GM08714 (cell line): Measurements from ENCODE around the gene SEMA7A.

Source experiments
- H3K4me3 ChIP-seq: fragments of 200-500 bp; sonication (Bioruptor generic); 2 replicates; pipeline ENCODE4 v1.5.1; 2014; ENCODE audit warnings: mild to moderate bottlenecking, low read length, inconsistent platforms
- ZNF274 ChIP-seq: IDR thresholded peaks from 2 replicates; pipeline ENCODE4 v1.6.1; 2012; ENCODE audit warnings: mild to moderate bottlenecking, low read depth, low read length

The SEMA7A gene

GRCh38 chr15:74381190-74381453 lies 52.6 kb downstream of the SEMA7A start:
- no peak overlapping the region for H3K4me3 ChIP-seq
- TF ChIP-seq ZNF274 = no peak

GRCh38 chr15:74380361-74381189 lies 53.2 kb downstream of the SEMA7A start:
- no peak for TF ChIP-seq ZNF274
- H3K4me3 ChIP-seq = no peak overlapping the region

GRCh38 chr15:74378848-74379247 lies 54.9 kb downstream of the SEMA7A start:
- no peak for TF ChIP-seq ZNF274
- H3K4me3 ChIP-seq = no peak overlapping the region

GRCh38 chr15:74377831-74378766 lies 55.7 kb downstream of the SEMA7A start:
- no peak overlapping the region for H3K4me3 ChIP-seq
- no peak for TF ChIP-seq ZNF274

GRCh38 chr15:74376825-74377581 lies 56.8 kb downstream of the SEMA7A start:
- TF ChIP-seq ZNF274 = no peak
- no peak overlapping the region for H3K4me3 ChIP-seq

GRCh38 chr15:74376226-74376625 lies 57.5 kb downstream of the SEMA7A start:
- TF ChIP-seq ZNF274 = no peak
- no peak overlapping the region for H3K4me3 ChIP-seq

- H3K4me3 ChIP-seq = no peak overlapping the region; the same call in 1 of the 2 replicates
- TF ChIP-seq ZNF274 = no peak
Measured at GRCh38 chr15:74375303-74375693, 58.5 kb downstream of the SEMA7A start.

GRCh38 chr15:74374648-74375302 lies 59.0 kb downstream of the SEMA7A start:
- H3K4me3 ChIP-seq = peak overlapping the region; percentile 6; the same call in 1 of the 2 replicates
- no peak for TF ChIP-seq ZNF274

DNA sequence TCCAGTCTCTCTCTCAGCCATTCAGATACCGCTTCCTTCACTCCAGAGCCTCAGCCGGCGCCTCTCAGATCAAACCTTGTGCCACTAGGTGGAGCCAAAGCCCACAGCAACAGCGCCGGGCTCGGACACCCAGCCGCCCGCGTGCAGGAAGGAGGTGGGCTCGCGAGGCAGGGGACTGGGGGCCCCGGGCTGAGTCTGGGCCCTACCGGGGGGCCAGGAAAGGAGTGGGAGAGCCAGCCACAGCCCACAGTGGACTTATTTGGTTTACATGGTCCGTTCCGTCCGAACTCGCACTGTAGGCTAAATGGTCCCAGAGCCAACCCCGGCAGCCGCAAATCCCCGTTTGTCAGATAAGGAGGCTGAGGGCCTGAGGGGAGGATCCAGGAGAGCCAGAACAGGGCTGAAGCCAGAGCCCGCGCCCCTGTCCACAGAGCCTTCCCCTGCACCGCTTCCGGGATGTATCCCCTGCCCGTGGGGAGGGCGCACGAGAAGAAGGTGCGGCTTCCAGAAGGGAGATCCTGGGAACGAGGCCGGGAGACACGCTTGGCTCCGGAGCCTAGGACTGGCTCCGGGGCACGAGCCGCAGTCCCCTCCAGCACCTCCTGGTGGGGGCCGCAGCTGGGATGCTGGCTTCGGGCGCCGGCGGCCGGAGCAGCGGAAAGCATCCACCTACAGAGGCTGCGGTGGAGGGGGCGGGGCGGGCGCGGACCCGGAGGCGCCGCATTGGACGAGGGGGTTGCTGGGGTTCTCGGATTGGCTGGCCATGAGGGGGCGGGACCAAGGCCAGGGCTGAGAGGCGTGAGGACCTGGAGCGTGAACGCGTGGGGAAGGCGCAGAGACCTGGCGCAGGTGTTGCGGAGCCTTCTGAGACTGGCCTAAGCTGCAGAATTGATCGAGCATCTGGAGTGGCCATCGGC lies 59.8 kb downstream of the SEMA7A start:
- peak overlapping the region; percentile 70 for H3K4me3 ChIP-seq
- TF ChIP-seq ZNF274 = no peak

- no peak overlapping the region for H3K4me3 ChIP-seq
- no peak for TF ChIP-seq ZNF274
Measured at GRCh38 chr15:74373056-74373650, 60.6 kb downstream of the SEMA7A start.

- TF ChIP-seq ZNF274 = no peak
- H3K4me3 ChIP-seq = no peak overlapping the region
Measured at GRCh38 chr15:74370471-74370870, 63.3 kb downstream of the SEMA7A start.

- no peak overlapping the region for H3K4me3 ChIP-seq
- TF ChIP-seq ZNF274 = no peak
Measured at GRCh38 chr15:74369756-74370155, 64.0 kb downstream of the SEMA7A start.
